Muscle layer of duodenum (tissue), 2 donors: ENCODE data around the gene B4GALT1.

Source experiments
- H3K27ac ChIP-seq: one replicate; pipeline ENCODE4 v1.7.0; 2013; ENCODE audit warnings: mild to moderate bottlenecking, low read length
- H3K27me3 ChIP-seq: one replicate; pipeline ENCODE4 v1.7.0; 2013; ENCODE audit warnings: low read depth, mild to moderate bottlenecking, control low read depth, low read length
- H3K36me3 ChIP-seq, 2 donors: one replicate each; pipeline ENCODE4 v1.7.0; 2013; ENCODE audit warnings: low read length in 2 of 2, control low read depth in 1 of 2, mild to moderate bottlenecking in 1 of 2; ENCODE audit not compliant: insufficient read depth in 2 of 2, control insufficient read depth in 1 of 2
- H3K4me1 ChIP-seq, 2 donors: one replicate each; pipeline ENCODE4 v1.7.0; 2013; ENCODE audit warnings: low read length in 2 of 2, mild to moderate bottlenecking in 2 of 2, control low read depth in 1 of 2, moderate library complexity in 1 of 2; ENCODE audit not compliant: insufficient read depth in 2 of 2, control insufficient read depth in 1 of 2
- H3K4me3 ChIP-seq, 2 donors: one replicate each; pipeline ENCODE4 v1.7.0; 2013; ENCODE audit warnings: low read length in 2 of 2, low read depth in 1 of 2, mild to moderate bottlenecking in 1 of 2
- H3K9me3 ChIP-seq, 2 donors: one replicate each; pipeline ENCODE4 v1.7.0; 2013; ENCODE audit warnings: low read length in 2 of 2, control low read depth in 1 of 2, mild to moderate bottlenecking in 1 of 2; ENCODE audit not compliant: control insufficient read depth in 1 of 2
- donor health status: healthy.

B4GALT1 gene, protein sequence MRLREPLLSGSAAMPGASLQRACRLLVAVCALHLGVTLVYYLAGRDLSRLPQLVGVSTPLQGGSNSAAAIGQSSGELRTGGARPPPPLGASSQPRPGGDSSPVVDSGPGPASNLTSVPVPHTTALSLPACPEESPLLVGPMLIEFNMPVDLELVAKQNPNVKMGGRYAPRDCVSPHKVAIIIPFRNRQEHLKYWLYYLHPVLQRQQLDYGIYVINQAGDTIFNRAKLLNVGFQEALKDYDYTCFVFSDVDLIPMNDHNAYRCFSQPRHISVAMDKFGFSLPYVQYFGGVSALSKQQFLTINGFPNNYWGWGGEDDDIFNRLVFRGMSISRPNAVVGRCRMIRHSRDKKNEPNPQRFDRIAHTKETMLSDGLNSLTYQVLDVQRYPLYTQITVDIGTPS

DNA sequence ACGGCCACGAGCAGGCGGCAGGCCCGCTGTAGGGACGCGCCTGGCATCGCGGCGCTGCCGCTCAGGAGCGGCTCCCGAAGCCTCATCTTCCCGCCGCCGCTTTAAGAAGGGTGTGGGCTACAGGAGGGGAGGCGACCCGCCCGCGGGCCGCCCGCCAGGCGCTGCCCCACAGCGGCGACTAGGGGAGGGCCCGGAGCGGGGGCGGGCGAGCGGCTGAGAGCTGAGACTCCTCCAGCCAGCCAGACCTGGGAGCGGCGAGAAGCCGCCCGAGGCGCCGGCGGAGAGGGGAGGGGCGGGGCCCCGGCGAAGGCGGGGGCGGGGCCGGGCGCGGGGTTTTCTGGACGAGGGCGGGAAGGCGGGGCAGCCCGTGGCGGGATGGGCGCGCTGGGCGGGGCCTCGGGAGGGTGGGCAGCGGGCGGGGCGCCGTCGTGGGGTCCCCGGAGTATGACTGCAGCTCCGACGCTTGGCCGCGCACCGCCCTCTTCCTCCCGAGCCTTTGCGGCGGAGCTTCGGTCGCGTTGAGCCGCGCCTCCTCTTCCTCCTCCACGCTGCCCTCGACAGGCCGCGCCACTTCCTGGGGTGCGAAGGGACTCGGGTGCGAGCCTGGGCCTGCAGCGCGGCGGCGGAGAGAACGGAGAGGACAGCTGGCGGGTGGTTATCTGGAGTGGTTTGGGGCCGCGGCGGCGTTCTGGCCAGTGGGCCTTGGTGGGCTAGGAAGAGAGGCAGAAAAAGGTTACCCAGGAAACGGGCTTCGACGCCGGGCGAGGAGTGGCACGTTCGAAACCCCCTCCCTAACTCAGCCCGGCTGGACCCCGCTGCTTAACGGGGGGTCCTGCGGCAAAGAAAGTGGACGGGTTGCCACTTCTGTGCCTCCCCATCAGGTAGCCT is at the start of gene B4GALT1:
B4GALT1 (minus strand) TSS at position 253 of the 888 bp plus-strand sequence; CDS start at position 86, 167 bp downstream.
- H3K4me1 ChIP-seq: peaks cover 20 to 43% of the 10 kb centered on the region in 2 donors
- no peaks in the 10 kb centered on the region for H3K9me3 ChIP-seq
- no peaks in the 10 kb centered on the region for H3K27me3 ChIP-seq
- peaks cover 0 to 9% of the 10 kb centered on the region in 2 donors for H3K36me3 ChIP-seq
- peak within 1 kb of the TSS; percentile 84 to 91 for H3K4me3 ChIP-seq
- peak within 1 kb of the TSS; percentile 98 for H3K27ac ChIP-seq

DNA sequence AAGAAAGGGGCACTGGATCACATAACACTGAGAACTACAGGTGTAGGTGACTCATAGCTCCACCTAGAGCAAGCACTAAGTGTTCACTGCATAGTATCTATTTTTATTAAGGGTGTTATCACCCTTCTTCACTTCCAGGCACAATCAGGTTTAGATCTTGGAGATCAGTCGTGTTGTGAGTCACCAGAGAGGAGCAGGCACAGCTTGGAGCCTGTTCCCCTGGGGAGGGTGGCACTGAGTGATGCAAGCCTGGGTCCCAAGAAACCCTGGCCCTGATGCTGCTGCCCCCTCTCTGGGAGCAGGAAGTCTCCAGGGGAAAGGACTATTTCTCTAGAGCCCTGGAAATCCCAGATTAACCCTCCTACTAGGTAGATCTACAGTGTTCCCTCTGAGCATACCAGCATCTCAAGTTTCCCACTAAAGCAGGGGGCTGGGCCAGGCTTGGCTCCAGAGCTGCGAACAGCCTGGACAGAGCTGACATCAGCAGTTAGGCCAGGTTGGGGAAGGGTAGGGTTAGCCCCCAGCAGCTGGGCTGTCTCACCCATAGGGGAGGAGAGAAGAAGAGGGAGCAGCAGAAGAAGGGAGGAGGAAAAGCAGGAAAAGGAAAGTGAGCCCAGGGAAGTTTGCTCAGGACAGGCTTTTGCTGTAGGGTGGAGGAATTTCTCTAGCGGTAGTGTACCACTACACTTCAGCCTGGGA is 44.7 kb upstream of the B4GALT1 start:
- Histone ChIP-seq H3K9me3 (no peaks in the 10 kb centered on the region), H3K4me3 (no peak overlapping the region), H3K4me1 (no peaks in the 10 kb centered on the region), H3K36me3 (no peaks in the 10 kb centered on the region), H3K27me3 (no peaks in the 10 kb centered on the region), H3K27ac (no peak overlapping the region)

- no peak overlapping the region for H3K4me3 ChIP-seq
- H3K9me3 ChIP-seq: no peaks in the 10 kb centered on the region
- H3K36me3 ChIP-seq: no peaks in the 10 kb centered on the region
- no peaks in the 10 kb centered on the region for H3K27me3 ChIP-seq
- H3K4me1 ChIP-seq: no peaks in the 10 kb centered on the region
- H3K27ac ChIP-seq: no peak overlapping the region
Measured at GRCh38 chr9:33210006-33210715, 43.0 kb upstream of the B4GALT1 start.

DNA sequence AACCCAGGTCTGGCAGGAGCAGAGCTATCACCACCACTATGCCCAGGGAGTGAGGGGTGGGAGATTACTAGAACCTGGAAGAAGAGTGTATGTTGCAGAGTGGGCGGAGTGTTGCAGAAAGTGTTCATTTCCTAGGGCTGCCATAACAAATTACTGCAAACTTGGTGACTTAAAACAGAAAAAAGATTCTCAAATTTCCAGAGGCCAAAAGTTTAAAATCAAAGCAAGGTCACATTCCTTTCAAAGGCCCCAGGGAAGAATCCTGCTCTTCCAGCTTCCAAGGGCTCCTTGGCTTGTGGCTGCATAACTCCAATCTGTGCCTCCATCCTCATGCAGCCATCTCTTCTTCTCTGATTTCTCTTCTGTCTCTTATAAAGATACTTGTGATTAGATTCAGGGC is 42.3 kb upstream of the B4GALT1 start:
- Histone ChIP-seq H3K36me3 (no peaks in the 10 kb centered on the region), H3K9me3 (no peaks in the 10 kb centered on the region), H3K4me3 (no peak overlapping the region), H3K27ac (no peak overlapping the region), H3K4me1 (no peaks in the 10 kb centered on the region), H3K27me3 (no peaks in the 10 kb centered on the region)

GRCh38 chr9:33202552-33203201 is 35.5 kb upstream of the B4GALT1 start:
- no peaks in the 10 kb centered on the region for H3K27me3 ChIP-seq
- H3K4me1 ChIP-seq: peaks cover 0 to 4% of the 10 kb centered on the region in 2 donors
- H3K4me3 ChIP-seq: no peak overlapping the region
- H3K9me3 ChIP-seq: no peaks in the 10 kb centered on the region
- no peak overlapping the region for H3K27ac ChIP-seq
- H3K36me3 ChIP-seq: no peaks in the 10 kb centered on the region

- H3K4me1 ChIP-seq: peaks cover 0 to 9% of the 10 kb centered on the region in 2 donors
- no peaks in the 10 kb centered on the region for H3K9me3 ChIP-seq
- H3K27ac ChIP-seq: no peak overlapping the region
- no peaks in the 10 kb centered on the region for H3K27me3 ChIP-seq
- H3K36me3 ChIP-seq: no peaks in the 10 kb centered on the region
- no peak overlapping the region for H3K4me3 ChIP-seq
Measured at GRCh38 chr9:33202018-33202417, 34.9 kb upstream of the B4GALT1 start.

DNA sequence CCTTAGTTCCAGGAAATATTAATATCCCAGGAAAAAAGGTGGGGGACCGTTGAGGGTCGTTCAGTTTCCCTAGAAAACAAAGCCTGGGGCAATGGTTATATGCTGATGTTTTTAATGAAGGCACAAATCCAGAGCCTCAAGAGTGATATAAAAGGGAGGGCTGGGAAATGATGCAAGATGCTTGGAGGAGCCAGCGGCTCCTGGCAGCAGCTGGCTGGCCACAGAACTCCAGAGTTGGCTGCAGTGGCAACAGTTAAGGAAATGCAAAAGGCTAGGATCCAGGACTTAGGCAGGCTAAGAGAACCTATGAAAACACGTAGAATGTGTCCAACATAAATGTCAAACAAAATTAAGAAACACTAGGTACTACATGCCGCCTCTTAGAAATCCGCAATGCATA is 31.0 kb upstream of the B4GALT1 start:
- Histone ChIP-seq H3K36me3 (no peaks in the 10 kb centered on the region), H3K4me1 (peaks cover 0 to 9% of the 10 kb centered on the region in 2 donors), H3K27ac (no peak overlapping the region), H3K9me3 (no peaks in the 10 kb centered on the region), H3K4me3 (no peak overlapping the region), H3K27me3 (no peaks in the 10 kb centered on the region)

GRCh38 chr9:33197279-33198152 is 30.4 kb upstream of the B4GALT1 start:
- peak overlapping the region; percentile 28 for H3K27ac ChIP-seq
- H3K36me3 ChIP-seq: no peaks in the 10 kb centered on the region
- no peak overlapping the region for H3K4me3 ChIP-seq
- H3K27me3 ChIP-seq: no peaks in the 10 kb centered on the region
- peaks cover 0 to 9% of the 10 kb centered on the region in 2 donors for H3K4me1 ChIP-seq
- H3K9me3 ChIP-seq: no peaks in the 10 kb centered on the region

GRCh38 chr9:33196736-33197135 is 29.6 kb upstream of the B4GALT1 start:
- no peaks in the 10 kb centered on the region for H3K9me3 ChIP-seq
- no peak overlapping the region for H3K4me3 ChIP-seq
- peak overlapping the region; percentile 28 for H3K27ac ChIP-seq
- H3K4me1 ChIP-seq: peaks cover 0 to 9% of the 10 kb centered on the region in 2 donors
- H3K27me3 ChIP-seq: no peaks in the 10 kb centered on the region
- no peaks in the 10 kb centered on the region for H3K36me3 ChIP-seq

DNA sequence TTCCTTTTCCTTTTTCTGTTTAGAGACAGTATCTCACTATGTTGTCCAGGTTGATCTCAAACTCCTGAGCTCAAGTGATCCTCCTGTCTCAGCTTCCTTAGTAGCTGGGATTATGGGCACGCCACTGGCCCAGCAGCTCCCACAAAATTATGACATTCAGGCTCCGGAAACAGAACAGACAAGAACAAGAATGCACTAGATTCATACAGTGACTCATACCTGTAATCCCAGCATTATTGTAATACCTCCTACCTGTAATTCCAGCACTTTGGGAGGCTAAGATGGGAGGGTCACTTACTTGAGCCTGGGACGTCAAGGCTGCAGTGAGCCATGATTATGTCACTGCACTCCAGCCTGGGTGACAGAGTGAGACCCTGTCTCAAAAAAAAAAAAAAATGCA is 26.7 kb upstream of the B4GALT1 start:
- no peaks in the 10 kb centered on the region for H3K27me3 ChIP-seq
- no peak overlapping the region for H3K4me3 ChIP-seq
- H3K27ac ChIP-seq: no peak overlapping the region
- no peaks in the 10 kb centered on the region for H3K36me3 ChIP-seq
- peaks cover 0 to 17% of the 10 kb centered on the region in 2 donors for H3K4me1 ChIP-seq
- H3K9me3 ChIP-seq: no peaks in the 10 kb centered on the region
